NCI-H1436 treated with DMSO at 0.1 percent for 48 hours (cell line): ENCODE results near the gene CPLANE1.
"Not testable (repeated sequence)": the region's sequence is repeated elsewhere in the genome, so short reads cannot be mapped to it uniquely, and the experiment has no call there.

Experiments used
- DNase-seq: peaks from one replicate; lab custom pipeline; 2025; lab: John Stamatoyannopoulos, UW

Gene CPLANE1

GRCh38 chr5:37248970-37249814, at the start of gene CPLANE1:
Gene CPLANE1 (minus strand): TSS chr5:37249376. CDS start chr5:37247698, 1,678 bp downstream.
- DNase-seq: peak; percentile 15

DNA sequence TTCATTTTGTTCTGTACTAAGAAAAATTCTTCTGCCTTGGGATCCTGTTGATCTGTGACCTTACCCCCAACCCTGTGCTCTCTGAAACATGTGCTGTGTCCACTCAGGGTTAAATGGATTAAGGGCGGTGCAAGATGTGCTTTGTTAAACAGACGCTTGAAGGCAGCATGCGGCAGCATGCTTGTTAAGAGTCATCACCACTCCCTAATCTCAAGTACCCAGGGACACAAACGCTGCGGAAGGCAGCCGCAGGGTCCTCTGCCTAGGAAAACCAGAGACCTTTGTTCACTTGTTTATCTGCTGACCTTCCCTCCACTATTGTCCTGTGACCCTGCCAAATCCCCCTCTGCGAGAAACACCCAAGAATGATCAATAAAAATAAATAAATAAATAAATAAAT, 47.1 kb upstream of the CPLANE1 start:
- not testable (repeated sequence) for DNase-seq

- DNase-seq: no peak
Observed at GRCh38 chr5:37283214-37283820, 34.1 kb upstream of the CPLANE1 start.

DNA sequence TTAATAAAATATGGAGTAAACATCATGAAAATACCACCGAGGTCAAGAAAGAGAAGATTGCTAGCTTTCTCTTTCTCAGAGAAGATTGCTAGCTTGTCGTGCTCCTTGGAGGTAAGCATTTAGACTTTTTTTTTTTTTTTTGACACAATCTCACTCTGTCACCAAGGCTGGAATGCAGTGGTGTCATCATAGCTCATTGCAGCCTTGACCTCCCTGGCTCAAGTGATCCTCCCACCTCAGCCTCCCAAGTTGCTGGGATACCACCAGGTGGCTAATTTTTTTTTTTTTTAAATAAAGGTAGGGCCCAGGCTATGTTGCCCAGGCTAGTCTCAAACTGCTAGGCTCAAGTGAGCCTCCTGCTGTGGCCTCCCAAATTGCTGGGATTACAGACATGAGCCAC, 26.3 kb upstream of the CPLANE1 start:
- no peak for DNase-seq

GRCh38 chr5:37272511-37272910, 23.3 kb upstream of the CPLANE1 start:
- no peak for DNase-seq

- not testable (repeated sequence) for DNase-seq
Observed at GRCh38 chr5:37268100-37268499, 18.9 kb upstream of the CPLANE1 start.

- no peak for DNase-seq
Observed at GRCh38 chr5:37255774-37256358, 6.7 kb upstream of the CPLANE1 start.

GRCh38 chr5:37254581-37254980, 5.4 kb upstream of the CPLANE1 start:
- DNase-seq: no peak

- DNase-seq: no peak
Observed at GRCh38 chr5:37251665-37252064, 2.5 kb upstream of the CPLANE1 start.

GRCh38 chr5:37249815-37250164, 614 bp upstream of the CPLANE1 start:
- DNase-seq: no peak

DNA sequence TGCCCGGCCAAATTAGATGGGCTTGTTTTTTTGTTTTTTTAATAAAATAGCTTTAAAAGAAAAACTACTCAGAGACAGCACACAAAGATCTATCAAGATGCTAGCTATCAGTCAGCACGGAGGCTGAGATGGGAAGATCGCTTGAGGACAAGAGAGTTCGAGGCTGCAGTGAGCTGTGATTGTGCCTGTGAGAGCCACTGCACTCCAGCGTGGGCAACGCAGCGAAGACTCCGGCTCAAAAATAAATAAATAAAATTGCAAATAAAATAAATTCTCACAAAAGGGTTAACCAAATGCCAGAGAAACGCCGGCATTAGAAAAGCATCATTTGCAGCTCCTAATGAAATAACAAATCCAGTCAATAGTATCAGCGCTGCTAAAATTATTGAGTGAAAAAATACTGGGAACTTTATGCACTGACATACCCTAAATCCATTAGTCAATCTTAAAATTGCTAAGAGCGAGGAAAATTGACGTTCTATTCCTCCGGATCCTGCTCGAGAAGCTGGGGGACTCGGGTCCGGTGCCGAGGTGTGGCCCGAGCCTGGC, 681 bp downstream of the CPLANE1 start:
- no peak for DNase-seq

DNA sequence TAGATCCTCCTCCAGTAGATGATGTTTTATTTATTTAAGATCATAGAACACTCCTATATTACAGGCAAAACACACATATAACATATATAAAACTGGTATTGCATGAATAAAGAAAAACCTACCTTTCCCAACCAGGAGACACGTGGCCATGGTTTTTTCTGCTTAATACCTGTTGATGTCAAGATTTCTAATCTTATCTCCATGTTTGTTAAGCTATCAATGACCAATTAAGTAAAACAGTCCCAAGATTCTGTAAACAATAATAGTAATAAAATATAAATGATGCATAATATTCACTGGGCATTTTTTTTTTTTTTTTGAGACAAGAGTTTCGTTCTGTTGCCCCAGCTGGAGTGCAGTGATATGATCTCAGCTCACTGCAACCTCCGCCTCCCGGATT, 1.7 kb downstream of the CPLANE1 start:
- no peak for DNase-seq

DNA sequence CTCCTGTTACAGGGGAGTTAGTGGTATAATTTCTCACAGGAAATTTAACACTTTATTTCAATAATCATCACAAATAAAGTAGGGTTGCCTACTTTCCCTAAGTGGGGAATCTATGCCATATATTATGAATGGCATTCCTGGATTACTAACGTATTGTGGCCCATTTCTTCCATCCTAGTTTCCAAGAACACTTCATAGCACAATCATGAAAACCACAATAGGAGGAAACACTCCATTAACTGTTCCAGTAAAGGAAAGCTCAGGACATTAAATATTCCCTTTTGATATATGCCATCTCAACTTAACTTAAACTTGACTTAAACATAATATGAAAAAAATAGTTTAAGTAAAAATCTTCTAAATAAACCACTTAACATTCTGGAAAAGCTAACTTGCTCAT, 2.1 kb downstream of the CPLANE1 start:
- no peak for DNase-seq

GRCh38 chr5:37234288-37234687, 14.9 kb downstream of the CPLANE1 start:
- DNase-seq: no peak

- DNase-seq: no peak
Observed at GRCh38 chr5:37226377-37226776, 22.8 kb downstream of the CPLANE1 start.

GRCh38 chr5:37222181-37222580, 27.0 kb downstream of the CPLANE1 start:
- DNase-seq: no peak

DNA sequence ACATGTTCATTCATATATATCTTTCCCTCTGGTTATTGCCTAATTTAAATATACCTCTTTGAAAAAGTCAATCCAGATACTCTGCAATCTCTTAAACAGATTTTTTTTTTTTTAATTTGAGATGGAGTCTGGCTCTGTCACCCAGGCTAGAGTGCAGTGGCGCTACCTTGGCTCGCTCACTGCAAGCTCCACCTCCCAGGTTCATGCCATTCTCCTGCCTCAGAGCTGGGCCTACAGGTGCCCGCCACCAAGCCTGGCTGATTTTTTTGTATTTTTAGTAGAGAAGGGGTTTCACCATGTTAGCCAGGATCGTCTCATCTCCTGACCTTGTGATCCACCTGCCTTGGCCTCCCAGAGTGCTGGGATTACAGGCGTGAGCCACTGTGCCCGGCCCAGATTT, 28.8 kb downstream of the CPLANE1 start:
- not testable (repeated sequence) for DNase-seq

DNA sequence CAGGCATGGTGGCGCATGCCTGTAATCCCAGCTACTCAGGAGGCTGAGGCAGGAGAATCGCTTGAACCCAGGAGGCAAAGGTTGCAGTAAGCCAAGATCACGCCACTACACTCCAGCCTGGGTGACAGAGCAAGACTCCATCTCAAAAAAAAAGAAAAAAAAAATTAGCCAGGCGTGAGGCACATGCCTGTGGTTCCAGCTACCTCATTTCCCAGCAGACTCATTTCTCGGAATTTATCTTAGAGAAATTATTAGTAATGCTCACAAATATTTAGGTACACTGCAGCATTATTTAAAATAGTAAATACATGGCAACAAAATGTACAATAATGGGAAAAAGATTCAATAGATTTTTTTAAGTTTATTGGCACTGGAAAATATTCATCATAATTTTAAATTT, 29.8 kb downstream of the CPLANE1 start:
- not testable (repeated sequence) for DNase-seq

GRCh38 chr5:37217976-37218375, 31.2 kb downstream of the CPLANE1 start:
- no peak for DNase-seq

DNA sequence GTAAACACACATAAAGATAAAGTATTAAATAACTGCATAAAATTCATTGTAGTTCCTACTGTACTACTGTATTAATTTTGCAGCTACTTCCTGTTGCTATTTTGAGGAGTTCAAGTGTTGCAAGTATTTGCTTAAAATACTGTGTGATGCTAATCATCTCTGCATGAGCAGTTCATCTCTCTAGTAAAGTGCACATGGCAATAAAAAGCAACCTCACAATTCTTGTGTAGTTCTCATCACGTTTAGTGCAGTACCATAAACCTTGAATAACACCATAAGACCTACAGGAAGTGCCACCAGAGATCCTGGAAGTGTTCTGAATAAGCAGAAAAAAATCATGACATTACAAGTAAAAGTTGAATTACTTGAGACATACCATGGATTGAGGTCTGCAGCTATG, 34.6 kb downstream of the CPLANE1 start:
- no peak for DNase-seq

DNA sequence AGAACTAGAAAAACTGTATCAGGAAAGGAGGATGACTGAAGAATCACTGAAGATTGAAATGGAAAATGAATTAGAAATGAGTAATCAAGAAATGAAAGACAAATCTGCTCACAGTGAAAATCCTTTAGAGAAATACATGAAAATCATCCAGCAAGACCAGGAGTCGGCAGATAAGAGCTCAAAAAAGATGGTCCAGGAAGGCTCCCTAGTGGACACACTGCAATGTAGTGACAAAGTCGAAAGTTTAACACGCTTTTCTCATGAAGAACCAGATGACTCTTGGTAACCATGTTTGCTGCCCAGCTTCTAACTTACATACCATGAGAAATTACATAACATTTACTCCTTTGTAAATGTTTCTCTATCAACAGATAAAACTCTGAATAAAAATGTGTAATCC, 37.1 kb downstream of the CPLANE1 start:
- DNase-seq: no peak

- no peak for DNase-seq
Observed at GRCh38 chr5:37211661-37212060, 37.5 kb downstream of the CPLANE1 start.
